H9 (cell line): Measurements from ENCODE around the gene SORCS2. TPM values are rescaled to one million over a fixed set of nuclear protein-coding genes. Genes with fewer than 3 reads are reported as not detected.

Source experiments
- DNase-seq: peaks from one replicate; pipeline ENCODE4 v3.0.0-alpha.2; 2017
- H2AFZ ChIP-seq: one replicate; pipeline ENCODE4 v1.6.1; 2013; ENCODE audit warnings: mild to moderate bottlenecking, low read length, control low read depth, moderate library complexity
- H2AK5ac ChIP-seq: 2 replicates; pipeline ENCODE4 v1.6.1; 2013; ENCODE audit warnings: low read length, control low read depth, mixed read lengths; ENCODE audit not compliant: insufficient read length
- H2BK120ac ChIP-seq: one replicate; pipeline ENCODE4 v1.6.1; 2013; ENCODE audit warnings: low read depth, mild to moderate bottlenecking, low read length, control low read depth, inconsistent platforms; ENCODE audit not compliant: poor library complexity, severe bottlenecking
- H2BK12ac ChIP-seq: 2 replicates; pipeline ENCODE4 v1.6.1; 2013; ENCODE audit warnings: low read length, control low read depth, mixed read lengths, low read depth; ENCODE audit not compliant: insufficient read length
- H2BK15ac ChIP-seq: 2 replicates; pipeline ENCODE4 v1.6.1; 2013; ENCODE audit warnings: low read depth, low read length, control low read depth
- H2BK20ac ChIP-seq: one replicate; pipeline ENCODE4 v1.6.1; 2013; ENCODE audit warnings: low read depth, mild to moderate bottlenecking, low read length, control low read depth, inconsistent platforms; ENCODE audit not compliant: poor library complexity, severe bottlenecking
- H2BK5ac ChIP-seq: 2 replicates; pipeline ENCODE4 v1.6.1; 2013; ENCODE audit warnings: low read length, control low read depth, mixed read lengths; ENCODE audit not compliant: insufficient read length
- H3K14ac ChIP-seq: 2 replicates; pipeline ENCODE4 v1.6.1; 2013; ENCODE audit warnings: low read length, control low read depth; ENCODE audit not compliant: insufficient read depth
- H3K18ac ChIP-seq: 2 replicates; pipeline ENCODE4 v1.6.1; 2013; ENCODE audit warnings: low read depth, mild to moderate bottlenecking, mixed read lengths, low read length, control low read depth; ENCODE audit not compliant: insufficient read length
- H3K23ac ChIP-seq: 2 replicates; pipeline ENCODE4 v1.6.1; 2013; ENCODE audit warnings: low read length, control low read depth, mixed read lengths, low read depth; ENCODE audit not compliant: insufficient read length
- H3K23me2 ChIP-seq: 2 replicates; pipeline ENCODE4 v1.6.1; 2013; ENCODE audit warnings: low read depth, mild to moderate bottlenecking, mixed read lengths, low read length, control low read depth; ENCODE audit not compliant: insufficient read length, poor library complexity, severe bottlenecking
- H3K27ac ChIP-seq: 2 replicates; pipeline ENCODE4 v1.5.1; 2013; ENCODE audit warnings: low read length, control low read depth, mixed read lengths, low read depth; ENCODE audit not compliant: insufficient read length
- H3K27me3 ChIP-seq: 2 replicates; pipeline ENCODE4 v1.6.1; 2013; ENCODE audit warnings: low read length, control low read depth, inconsistent platforms; ENCODE audit not compliant: insufficient read depth
- H3K4ac ChIP-seq: 2 replicates; pipeline ENCODE4 v1.6.1; 2013; ENCODE audit warnings: low read depth, mild to moderate bottlenecking, control low read depth, inconsistent platforms, low read length, moderate library complexity
- H3K4me1 ChIP-seq: 2 replicates; pipeline ENCODE4 v1.6.1; 2013; ENCODE audit warnings: low read length, control low read depth, inconsistent platforms; ENCODE audit not compliant: insufficient read depth
- H3K4me2 ChIP-seq: 2 replicates; pipeline ENCODE4 v1.6.1; 2013; ENCODE audit warnings: low read length, control low read depth, mixed read lengths; ENCODE audit not compliant: insufficient read length, insufficient read depth
- H3K56ac ChIP-seq: 2 replicates; pipeline ENCODE4 v1.6.1; 2013; ENCODE audit warnings: low read depth, mild to moderate bottlenecking, mixed read lengths, low read length, control low read depth; ENCODE audit not compliant: insufficient read length
- H3K79me1 ChIP-seq: 2 replicates; pipeline ENCODE4 v1.6.1; 2013; ENCODE audit warnings: low read depth, mild to moderate bottlenecking, moderate library complexity, low read length, control low read depth, inconsistent platforms; ENCODE audit not compliant: insufficient read depth, poor library complexity, severe bottlenecking
- H3K79me2 ChIP-seq: 2 replicates; pipeline ENCODE4 v1.6.1; 2013; ENCODE audit warnings: low read length, control low read depth, inconsistent platforms; ENCODE audit not compliant: insufficient read depth
- H3K9ac ChIP-seq: 2 replicates; pipeline ENCODE4 v1.6.1; 2013; ENCODE audit warnings: low read length, control low read depth, mixed read lengths; ENCODE audit not compliant: insufficient read length; ENCODE audit errors: extremely low read depth
- H3K9me3 ChIP-seq: one replicate; pipeline ENCODE4 v1.6.1; 2013; ENCODE audit warnings: low read depth, low read length, inconsistent platforms; ENCODE audit not compliant: control insufficient read depth
- H3T11ph ChIP-seq: one replicate; pipeline ENCODE4 v1.6.1; 2013; ENCODE audit warnings: mild to moderate bottlenecking, low read length, control low read depth, inconsistent platforms
- H4K20me1 ChIP-seq: one replicate; pipeline ENCODE4 v1.6.1; 2013; ENCODE audit not compliant: control insufficient read depth, insufficient read length, insufficient read depth
- H4K5ac ChIP-seq: 2 replicates; pipeline ENCODE4 v1.6.1; 2013; ENCODE audit warnings: low read depth, mild to moderate bottlenecking, mixed read lengths, low read length, control low read depth; ENCODE audit not compliant: insufficient read length
- H4K8ac ChIP-seq: replicated peaks from 2 replicates; pipeline ENCODE4 v1.6.1; 2013; ENCODE audit warnings: low read length, control low read depth, mixed read lengths, low read depth; ENCODE audit not compliant: insufficient read length
- H4K91ac ChIP-seq: 2 replicates; pipeline ENCODE4 v1.6.1; 2013; ENCODE audit warnings: low read depth, mild to moderate bottlenecking, moderate library complexity, mixed read lengths, low read length, control low read depth; ENCODE audit not compliant: insufficient read length
- H3K27ac Mint-ChIP-seq, 3 experiments: 2 replicates in 2 of 3; 3 replicates in 1 of 3; pipeline ENCODE4 v1.8.0; 2020 to 2021; ENCODE audit warnings: mixed read lengths in 3 of 3, mild to moderate bottlenecking in 1 of 3, moderate library complexity in 1 of 3
- H3K27me3 Mint-ChIP-seq: 2 replicates; pipeline ENCODE4 v1.8.0; 2021; ENCODE audit warnings: low read depth, mild to moderate bottlenecking, moderate library complexity, mixed read lengths
- H3K36me3 Mint-ChIP-seq, 3 experiments: 2 replicates in 2 of 3; 3 replicates in 1 of 3; pipeline ENCODE4 v1.8.0; 2020 to 2021; ENCODE audit warnings: low read depth in 3 of 3, mixed read lengths in 3 of 3; ENCODE audit not compliant: insufficient read depth in 1 of 3
- H3K4me1 Mint-ChIP-seq, 2 experiments: 2 replicates each; pipeline ENCODE4 v1.8.0; 2020; ENCODE audit warnings: mixed read lengths in 2 of 2
- H3K4me3 Mint-ChIP-seq, 2 experiments: 2 replicates in 1 of 2; 3 replicates in 1 of 2; pipeline ENCODE4 v1.8.0; 2020 to 2021; ENCODE audit warnings: mild to moderate bottlenecking in 2 of 2, mixed read lengths in 2 of 2, moderate library complexity in 1 of 2
- H3K9me3 Mint-ChIP-seq, 2 experiments: 2 replicates in 1 of 2; 3 replicates in 1 of 2; pipeline ENCODE4 v1.8.0; 2020; ENCODE audit warnings: mild to moderate bottlenecking in 2 of 2, mixed read lengths in 2 of 2, moderate library complexity in 1 of 2
- CTCF ChIP-seq: fragments of 200-600 bp; sonication (generic); conservative IDR thresholded peaks from 3 replicates; pipeline ENCODE4 v1.8.0; 2021; ENCODE audit warnings: antibody characterized with exemption, mild to moderate bottlenecking
- whole genome bisulfite sequencing: extraction: QIAGEN DNeasy Blood & Tissue Kit; methylation state at CpG from one replicate; pipeline ENCODE4 v1.1.7; 2013; ENCODE audit warnings: missing lambda C conversion rate, low lambda C conversion rate, mixed read lengths; ENCODE audit not compliant: insufficient read length; ENCODE audit errors: extremely low coverage; 5-methylcytosine and 5-hydroxymethylcytosine counted together
- total RNA-seq: library from RNA; stranded (reverse); gene quantifications from 2 replicates; pipeline ENCODE4 v1.2.1, GENCODE V29; 2021

The SORCS2 gene
- total RNA-seq, 1 experiment from 2014 or later: 0.57 TPM

GRCh38 chr4:7384929-7385890 lies 192.9 kb downstream of the SORCS2 start:
- H4K91ac ChIP-seq: no peak overlapping the region
- H3K4ac ChIP-seq: no peak overlapping the region
- no peak overlapping the region for H2BK120ac ChIP-seq
- no peak overlapping the region for H3T11ph ChIP-seq
- no peak overlapping the region for H2BK15ac ChIP-seq
- no CpG with 5 or more reads among the region's 12 CpGs for WGBS
- H2BK12ac ChIP-seq: no peak overlapping the region
- H3K4me2 ChIP-seq: no peak overlapping the region
- DNase-seq: peak; percentile 19
- H3K56ac ChIP-seq: no peak overlapping the region
- no peaks in the 10 kb centered on the region for H3K27me3 ChIP-seq
- peaks cover 4% of the 10 kb centered on the region for H3K27me3 Mint-ChIP-seq
- H2BK20ac ChIP-seq: no peak overlapping the region
- H3K27ac Mint-ChIP-seq: no peak overlapping the region
- no peak overlapping the region for H4K5ac ChIP-seq
- no peaks in the 10 kb centered on the region for H3K79me2 ChIP-seq
- no peak overlapping the region for H3K9ac ChIP-seq
- H3K9me3 ChIP-seq: no peaks in the 10 kb centered on the region
- H3K36me3 Mint-ChIP-seq: no peaks in the 10 kb centered on the region
- H3K79me1 ChIP-seq: no peaks in the 10 kb centered on the region
- H3K4me1 ChIP-seq: no peaks in the 10 kb centered on the region
- H4K8ac ChIP-seq: no peak overlapping the region
- H3K9me3 Mint-ChIP-seq: peaks cover 3 to 9% of the 10 kb centered on the region in 2 experiments; a peak in 3 of 5 replicates
- no peak overlapping the region for H2AFZ ChIP-seq
- no peaks in the 10 kb centered on the region for H4K20me1 ChIP-seq
- TF ChIP-seq CTCF: no peak
- no peak overlapping the region for H3K4me3 Mint-ChIP-seq
- H3K23me2 ChIP-seq: no peaks in the 10 kb centered on the region
- no peak overlapping the region for H2BK5ac ChIP-seq
- H3K4me1 Mint-ChIP-seq: peaks cover 3 to 5% of the 10 kb centered on the region in 2 experiments; a peak in 2 of 4 replicates
- no peak overlapping the region for H3K27ac ChIP-seq
- H3K14ac ChIP-seq: no peak overlapping the region
- no peak overlapping the region for H3K18ac ChIP-seq
- H2AK5ac ChIP-seq: no peak overlapping the region
- no peak overlapping the region for H3K23ac ChIP-seq
